Stimulated activated CD8-positive, alpha-beta memory T cell treated with anti-CD3 and anti-CD28 coated beads, Interleukin-12 subunit alpha, Interleukin-12 subunit beta, amount 100 ng/mL, for 24 hours (primary cell): ENCODE measurements around the gene ANKIB1.

Experiments
- DNase-seq: peaks from one replicate; pipeline ENCODE4 v3.0.0-alpha.2; 2020; ENCODE audit errors: extremely low read depth

ANKIB1 gene

GRCh38 chr7:92447345-92448204 is 201.8 kb downstream of the ANKIB1 start, which contains the start of gene GATAD1:
Gene GATAD1, plus strand, starts transcription at chr7:92447482. Its CDS starts 248 bp downstream, at chr7:92447730.
- peak; percentile 61 for DNase-seq

GRCh38 chr7:92448205-92448747 is 202.5 kb downstream of the ANKIB1 start:
- DNase-seq: no peak
